HG03469 (cell line): ENCODE measurements around the gene EXOSC7.
"Not testable (repeated sequence)": the region's sequence is repeated elsewhere in the genome, so short reads cannot be mapped to it uniquely, and the experiment has no call there.

Experiments used
- ATAC-seq: cut with Tn5 transposase; IDR thresholded peaks from one replicate; pipeline ENCODE4 v1.9.1; 2021; ENCODE audit warnings: mild to moderate bottlenecking, moderate library complexity, moderate number of reproducible peaks; ENCODE audit not compliant: unreplicated experiment

EXOSC7 gene

GRCh38 chr3:44961888-44962287 is 14.2 kb upstream of the EXOSC7 start:
- no peak for ATAC-seq

- ATAC-seq, result no peak
Observed at GRCh38 chr3:44962621-44963393, 13.2 kb upstream of the EXOSC7 start.

GRCh38 chr3:44963571-44964325 is 12.3 kb upstream of the EXOSC7 start:
- ATAC-seq, result no peak

- no peak for ATAC-seq
Observed at GRCh38 chr3:44965165-44965564, 10.9 kb upstream of the EXOSC7 start.

GRCh38 chr3:44966795-44967278 is 9.2 kb upstream of the EXOSC7 start:
- no peak for ATAC-seq

- ATAC-seq, result no peak
Observed at GRCh38 chr3:44968447-44968858, 7.6 kb upstream of the EXOSC7 start.

- no peak for ATAC-seq
Observed at GRCh38 chr3:44969154-44969827, 6.8 kb upstream of the EXOSC7 start.

GRCh38 chr3:44969828-44970179 is 6.2 kb upstream of the EXOSC7 start:
- no peak for ATAC-seq

- ATAC-seq, result no peak
Observed at GRCh38 chr3:44970926-44971490, 5.0 kb upstream of the EXOSC7 start.

GRCh38 chr3:44974416-44974815 is 1.6 kb upstream of the EXOSC7 start:
- ATAC-seq, result no peak

GRCh38 chr3:44981220-44981619 is 5.2 kb downstream of the EXOSC7 start:
- no peak for ATAC-seq

- no peak for ATAC-seq
Observed at GRCh38 chr3:44981751-44982150, 5.7 kb downstream of the EXOSC7 start.

- no peak for ATAC-seq
Observed at GRCh38 chr3:44982817-44983216, 6.8 kb downstream of the EXOSC7 start.

- ATAC-seq, result no peak
Observed at GRCh38 chr3:44983484-44983941, 7.5 kb downstream of the EXOSC7 start.

- no peak for ATAC-seq
Observed at GRCh38 chr3:44984335-44984734, 8.3 kb downstream of the EXOSC7 start.

GRCh38 chr3:44986330-44986729 is 10.3 kb downstream of the EXOSC7 start:
- ATAC-seq, result not testable (repeated sequence)

GRCh38 chr3:44987332-44987731 is 11.3 kb downstream of the EXOSC7 start:
- no peak for ATAC-seq

GRCh38 chr3:44988073-44988472 is 12.0 kb downstream of the EXOSC7 start:
- no peak for ATAC-seq

GRCh38 chr3:44989141-44989540 is 13.1 kb downstream of the EXOSC7 start:
- no peak for ATAC-seq

GRCh38 chr3:44989636-44990373 is 13.8 kb downstream of the EXOSC7 start:
- no peak for ATAC-seq
